Stimulated activated naive CD4-positive, alpha-beta T cell (primary cell): ENCODE measurements around the gene ATIC.

Experiments used
- DNase-seq, 6 experiments: peaks; one replicate each; lab custom pipeline; 2025; lab: John Stamatoyannopoulos, UW

ATIC gene

GRCh38 chr2:215361211-215361875 lies 49.5 kb downstream of the ATIC start:
- no peak for DNase-seq

GRCh38 chr2:215361876-215362561 lies 50.2 kb downstream of the ATIC start:
- no peak for DNase-seq

DNA sequence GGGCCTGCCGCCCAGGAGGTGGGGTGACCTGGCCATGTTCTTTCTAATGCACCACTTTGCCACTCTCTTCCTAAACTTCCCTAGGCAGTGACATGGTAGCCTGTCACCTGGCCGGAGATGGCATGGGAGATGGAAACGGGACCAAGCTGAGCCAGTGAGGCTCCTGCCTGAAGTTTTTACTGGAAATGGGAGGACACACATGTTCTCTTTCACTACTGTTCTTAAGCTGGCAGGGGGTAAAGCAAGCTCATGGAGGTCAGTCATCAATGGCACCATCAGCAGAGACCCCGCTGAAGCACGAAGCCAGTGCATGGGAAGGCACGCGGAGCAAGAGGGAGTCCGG lies 50.7 kb downstream of the ATIC start:
- DNase-seq, result no peak

DNA sequence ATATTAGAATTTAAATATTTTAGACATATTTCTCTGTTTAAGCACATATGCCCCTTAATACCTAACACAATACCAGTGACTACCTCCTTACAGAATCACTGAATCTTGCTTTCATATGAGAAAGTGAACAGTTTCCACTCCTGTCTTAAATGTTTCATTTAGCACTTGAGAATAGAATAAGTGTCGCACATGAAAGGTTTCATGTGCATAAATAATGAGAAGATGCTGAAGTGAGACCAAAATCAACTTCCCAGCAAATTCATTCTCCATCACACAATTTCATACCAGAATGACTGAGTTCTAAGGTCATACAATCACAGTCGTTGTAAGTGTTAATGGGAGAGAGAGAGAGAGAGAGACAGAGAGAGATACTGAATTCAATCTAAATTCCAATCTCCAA lies 51.2 kb downstream of the ATIC start:
- no peak for DNase-seq

DNA sequence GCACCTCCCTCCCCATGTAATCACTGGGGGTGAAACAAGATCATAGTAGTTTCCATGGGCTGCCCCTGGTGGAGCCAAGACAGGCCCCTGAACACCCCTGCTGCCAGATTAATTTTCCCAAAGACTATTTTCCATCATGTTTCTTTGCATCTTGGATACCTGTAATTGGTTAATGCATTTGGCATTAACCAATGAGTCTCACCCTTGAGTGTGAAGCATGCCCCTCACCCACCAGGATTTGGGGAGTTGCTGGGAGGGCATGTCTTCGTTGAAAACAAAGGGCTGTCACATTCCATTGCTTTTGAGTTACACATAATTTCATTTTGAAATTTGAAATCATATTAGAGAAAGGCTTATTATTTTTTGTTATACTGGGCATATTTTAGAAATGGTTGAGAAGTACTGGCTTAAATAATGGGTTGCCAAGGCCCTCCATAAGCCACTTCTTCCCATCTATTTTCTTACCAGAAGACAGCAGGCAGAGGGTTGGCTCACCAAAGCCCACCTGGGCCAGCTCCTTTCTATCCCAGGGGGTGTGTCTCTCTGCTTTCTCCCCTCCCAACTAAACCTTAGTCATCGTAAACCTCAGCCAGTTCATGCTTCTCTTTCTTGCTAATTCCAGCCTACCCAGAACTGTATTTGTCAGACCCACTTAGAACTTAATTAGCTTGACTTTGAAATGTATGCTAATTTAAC lies 51.8 kb downstream of the ATIC start:
- no peak for DNase-seq

- no peak for DNase-seq
These were observed 52.6 kb downstream of the ATIC start for GRCh38 chr2:215364157-215365155.

DNA sequence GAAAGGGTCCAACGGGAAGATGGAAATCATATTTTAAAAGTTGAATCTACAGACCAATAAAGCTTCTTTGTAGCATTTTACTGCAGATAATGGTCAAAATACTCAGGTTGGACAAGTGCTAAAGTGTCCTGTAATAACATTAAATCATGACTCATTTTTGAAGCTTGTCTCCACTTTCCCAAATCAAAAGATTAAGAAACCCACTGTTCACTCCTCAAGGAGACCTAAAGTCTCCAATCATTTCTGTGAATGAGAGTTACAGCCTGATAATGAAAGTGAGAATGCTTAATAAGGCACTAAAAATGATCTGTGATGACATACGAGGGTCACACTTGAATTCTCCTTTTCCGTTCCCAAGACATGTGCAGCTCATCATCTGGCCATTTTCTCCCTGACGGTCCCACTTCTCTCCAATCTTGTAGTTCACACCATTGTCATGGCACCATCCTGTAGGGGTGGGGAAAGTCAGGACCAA lies 53.4 kb downstream of the ATIC start:
- no peak for DNase-seq

GRCh38 chr2:215366440-215367032 lies 54.7 kb downstream of the ATIC start:
- DNase-seq, result no peak

DNA sequence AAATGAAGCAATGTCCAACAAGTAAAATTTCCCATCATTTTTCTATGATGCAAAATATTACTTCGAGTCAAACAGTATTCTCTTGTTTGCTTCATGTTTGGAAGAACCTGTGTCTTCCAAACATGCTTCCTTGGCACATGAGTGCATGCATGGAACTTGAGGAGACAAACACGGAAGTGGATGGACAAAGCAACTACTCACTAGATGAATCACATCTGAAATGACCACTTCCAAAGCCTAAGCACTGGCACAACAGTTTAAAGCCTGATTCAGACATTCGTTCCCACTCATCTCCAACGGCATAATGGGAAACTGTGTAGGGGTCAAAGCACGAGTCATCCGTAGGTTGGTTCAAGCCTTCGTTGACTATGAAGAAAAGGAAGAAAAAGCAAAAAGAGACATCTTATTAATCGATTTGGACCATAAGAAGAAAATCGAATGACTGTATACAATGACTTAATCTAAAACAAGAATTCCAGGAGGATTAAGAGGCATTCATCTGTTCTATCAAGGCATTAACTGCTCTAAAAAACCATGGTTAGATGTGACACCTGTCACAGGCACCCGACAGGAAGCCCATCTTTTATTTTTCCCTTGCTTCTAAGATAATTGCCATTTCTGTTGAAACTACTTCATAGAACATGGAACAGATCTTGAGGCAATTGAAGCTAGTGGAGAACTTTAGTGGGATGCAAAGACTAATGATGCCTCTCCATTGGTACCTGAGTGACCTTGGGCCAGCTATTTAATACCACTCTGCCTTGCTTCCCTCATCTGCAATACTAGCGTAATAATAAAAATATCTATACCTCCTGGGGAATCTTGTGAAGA lies 56.0 kb downstream of the ATIC start:
- DNase-seq, result no peak

- DNase-seq, result no peak
These were observed 56.6 kb downstream of the ATIC start for GRCh38 chr2:215368493-215368809.

- DNase-seq, result no peak
These were observed 57.4 kb downstream of the ATIC start for GRCh38 chr2:215369181-215369760.

GRCh38 chr2:215370112-215370965 lies 58.5 kb downstream of the ATIC start:
- no peak for DNase-seq

DNA sequence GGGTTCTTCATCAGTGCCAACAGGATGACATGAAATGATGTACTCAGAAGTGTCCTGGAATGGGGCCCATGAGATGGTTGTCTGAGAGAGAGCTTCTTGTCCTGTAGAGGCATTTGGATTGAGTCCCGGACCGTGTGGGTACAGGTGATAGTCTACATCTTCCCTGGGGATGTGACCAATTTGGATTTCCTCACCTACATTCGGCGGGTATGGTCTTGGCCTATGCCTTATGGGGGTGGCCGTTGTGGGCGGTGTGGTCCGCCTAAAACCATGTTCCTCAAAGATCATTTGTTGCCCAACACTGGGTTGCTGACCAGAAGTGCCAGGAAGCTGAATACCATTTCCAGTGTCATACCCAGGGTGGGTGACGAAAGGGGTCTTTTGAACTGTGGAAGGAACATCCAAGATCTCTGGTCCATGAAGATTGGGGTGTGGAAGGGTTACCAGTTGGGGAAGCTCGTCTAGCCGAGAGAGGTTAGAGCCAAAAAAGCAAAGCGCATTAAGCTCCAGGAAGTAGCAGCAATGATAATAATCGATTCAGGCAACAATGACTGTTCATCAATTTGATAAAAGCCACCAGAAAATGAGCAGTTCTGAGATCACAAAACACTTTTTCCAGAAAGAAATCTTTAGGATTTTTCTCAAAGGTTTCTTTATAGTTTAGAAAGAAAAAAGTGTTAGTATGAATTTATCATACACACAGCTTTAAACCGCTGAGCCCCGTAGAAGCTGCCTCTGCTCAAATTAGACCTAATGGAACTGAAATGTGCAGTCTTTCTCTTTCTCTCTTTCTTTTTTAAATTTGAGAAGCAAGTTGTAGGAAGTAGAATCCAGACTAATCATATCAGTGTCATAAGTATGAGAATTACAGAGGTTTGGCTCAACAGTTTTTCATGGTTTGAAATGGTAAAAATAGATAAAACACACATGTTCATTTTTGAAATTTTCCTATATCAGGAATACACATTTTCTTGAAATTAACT lies 60.3 kb downstream of the ATIC start:
- no peak for DNase-seq

DNA sequence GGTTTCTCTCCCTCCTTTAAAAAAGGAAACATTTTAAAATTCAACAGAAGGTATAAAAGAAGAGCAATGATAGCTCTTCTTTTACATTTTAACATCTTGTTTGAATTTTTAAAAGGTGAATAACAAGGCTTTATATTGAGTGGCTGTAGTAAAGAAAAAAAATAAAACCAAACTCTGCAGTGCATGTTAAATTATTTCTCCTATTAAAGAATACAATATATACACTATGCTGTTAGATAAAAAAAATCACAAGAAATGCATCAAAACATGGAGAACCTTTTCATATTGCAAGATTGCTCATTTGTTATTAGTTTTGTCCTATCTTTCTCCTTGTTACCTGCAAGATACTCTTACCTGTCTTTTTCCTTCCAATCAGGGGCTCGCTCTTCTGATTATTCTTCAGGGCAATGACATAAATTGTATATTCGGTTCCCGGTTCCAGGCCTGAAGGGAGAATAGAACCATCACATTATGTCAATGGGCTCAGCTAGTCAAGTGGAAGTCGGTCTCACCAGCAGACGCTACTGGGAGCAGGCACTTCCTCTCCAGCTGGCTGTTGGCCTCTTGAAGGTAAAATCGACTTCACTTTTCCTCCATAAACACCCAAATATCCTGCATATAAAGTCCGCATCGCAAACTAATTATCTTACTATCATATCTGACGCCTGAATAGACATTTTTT lies 61.2 kb downstream of the ATIC start:
- DNase-seq, result no peak

DNA sequence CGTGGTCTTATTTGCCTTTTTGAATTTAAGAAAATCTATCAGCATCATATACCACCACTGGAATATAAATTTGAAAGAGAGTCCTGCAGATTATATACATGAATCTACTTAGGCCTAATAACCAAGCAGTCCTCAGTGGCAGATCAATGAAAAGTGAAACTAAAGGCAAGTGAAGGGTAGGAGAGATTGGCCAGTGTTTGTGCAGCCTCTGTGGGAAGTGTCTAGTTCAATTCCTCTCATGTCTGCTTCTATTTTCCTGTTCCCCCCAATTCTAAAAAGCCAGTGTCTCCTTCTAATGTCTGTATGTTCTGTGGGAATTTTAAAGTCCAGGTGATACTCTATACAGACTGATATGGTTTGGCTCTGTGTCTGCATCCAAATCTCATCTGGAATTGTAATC lies 62.1 kb downstream of the ATIC start:
- no peak for DNase-seq

DNA sequence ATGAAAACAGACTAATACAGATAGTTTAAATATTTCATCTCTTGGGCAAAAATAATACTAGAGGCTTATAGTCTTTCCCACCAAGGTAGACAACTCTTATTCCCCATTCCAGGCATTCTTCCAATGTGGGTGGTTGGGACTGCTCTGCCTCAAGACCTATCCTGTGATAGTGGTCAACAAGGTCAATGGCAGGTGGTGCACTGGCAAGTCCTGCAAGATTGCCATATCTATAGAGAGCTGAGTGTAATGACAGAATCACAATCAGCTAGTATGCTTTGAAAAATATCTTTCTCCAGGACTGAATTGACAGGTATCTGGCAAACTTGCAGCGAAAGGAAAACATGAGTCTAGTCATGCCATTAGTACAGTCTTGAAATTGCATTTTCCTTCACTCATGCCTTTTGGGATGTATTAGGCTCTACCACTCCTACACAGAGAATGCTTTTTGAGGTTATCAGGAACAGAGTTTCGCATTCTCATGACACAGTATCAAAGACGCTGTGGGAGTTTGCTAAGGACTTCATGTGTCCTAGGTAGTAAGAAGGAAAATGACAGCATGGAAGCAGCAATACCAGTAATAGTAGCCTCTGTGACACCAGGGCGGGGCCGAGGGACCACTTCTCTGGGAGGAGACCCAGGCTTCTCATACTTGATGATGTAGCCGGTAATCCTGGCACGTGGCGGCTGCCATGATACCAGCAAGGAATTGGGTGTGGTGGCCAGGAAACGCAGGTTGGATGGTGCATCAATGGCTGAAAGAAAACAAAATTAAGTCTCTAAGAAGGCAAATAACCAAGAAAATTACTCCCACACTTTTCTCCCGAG lies 63.0 kb downstream of the ATIC start:
- no peak for DNase-seq

GRCh38 chr2:215375467-215375830 lies 63.6 kb downstream of the ATIC start:
- no peak for DNase-seq
